NB4 (cell line): ENCODE results near the gene MKLN1.

Experiments
- CTCF ChIP-seq: IDR thresholded peaks from one replicate; pipeline ENCODE4 v1.5.1; 2012; ENCODE audit warnings: low read depth, low read length
- MAX ChIP-seq: IDR thresholded peaks from 2 replicates; pipeline ENCODE4 v1.6.1; 2011; ENCODE audit warnings: low read depth, low read length
- MYC ChIP-seq: IDR thresholded peaks from 2 replicates; pipeline ENCODE4 v1.6.1; 2011; ENCODE audit warnings: low read depth, low read length
- POLR2A ChIP-seq: IDR thresholded peaks from 2 replicates; pipeline ENCODE4 v1.6.1; 2011; ENCODE audit warnings: mild to moderate bottlenecking; ENCODE audit not compliant: insufficient read length; ENCODE audit errors: extremely low read depth

GRCh38 chr7:131329176-131329570 lies 1.5 kb downstream of the MKLN1 start:
- TF ChIP-seq CTCF: no peak
- TF ChIP-seq POLR2A: no peak
- TF ChIP-seq MAX: no peak
- TF ChIP-seq MYC: no peak
